Right lobe of liver (tissue), 4 donors: ENCODE measurements around the gene CFAP119.

ENCODE experiments used
- POLR2A ChIP-seq: fragments of 450-650 bp; IDR thresholded peaks from one replicate; pipeline ENCODE4 v1.6.1; 2017; ENCODE audit warnings: antibody characterized with exemption, mild to moderate bottlenecking
- TF ChIP-seq, protein P1 (sequence below), 4 donors: fragments of 200-600 bp in 3 of 4; fragments of 450-650 bp in 1 of 4; IDR thresholded peaks; one replicate each; pipeline versions ENCODE4 v1.5.1 to v1.8.0; 2016 to 2022; ENCODE audit warnings: antibody characterized with exemption in 4 of 4, mild to moderate bottlenecking in 2 of 4
- donor health status: DM: no; HTN: no; CAD: no.
- donor health status: DM: no; HTN: no; CAD: no.
- donor health status: DM: no; HTN: yes; CAD: no.

GRCh38 chr16:30755955-30756780 is 5.7 kb downstream of the CFAP119 start:
- TF ChIP-seq POLR2A = no peak
- TF ChIP-seq, protein P1, sequence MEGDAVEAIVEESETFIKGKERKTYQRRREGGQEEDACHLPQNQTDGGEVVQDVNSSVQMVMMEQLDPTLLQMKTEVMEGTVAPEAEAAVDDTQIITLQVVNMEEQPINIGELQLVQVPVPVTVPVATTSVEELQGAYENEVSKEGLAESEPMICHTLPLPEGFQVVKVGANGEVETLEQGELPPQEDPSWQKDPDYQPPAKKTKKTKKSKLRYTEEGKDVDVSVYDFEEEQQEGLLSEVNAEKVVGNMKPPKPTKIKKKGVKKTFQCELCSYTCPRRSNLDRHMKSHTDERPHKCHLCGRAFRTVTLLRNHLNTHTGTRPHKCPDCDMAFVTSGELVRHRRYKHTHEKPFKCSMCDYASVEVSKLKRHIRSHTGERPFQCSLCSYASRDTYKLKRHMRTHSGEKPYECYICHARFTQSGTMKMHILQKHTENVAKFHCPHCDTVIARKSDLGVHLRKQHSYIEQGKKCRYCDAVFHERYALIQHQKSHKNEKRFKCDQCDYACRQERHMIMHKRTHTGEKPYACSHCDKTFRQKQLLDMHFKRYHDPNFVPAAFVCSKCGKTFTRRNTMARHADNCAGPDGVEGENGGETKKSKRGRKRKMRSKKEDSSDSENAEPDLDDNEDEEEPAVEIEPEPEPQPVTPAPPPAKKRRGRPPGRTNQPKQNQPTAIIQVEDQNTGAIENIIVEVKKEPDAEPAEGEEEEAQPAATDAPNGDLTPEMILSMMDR (IDR thresholded peaks at IDR 0.05) = no peak
